Measurements from ENCODE around the gene MACROD2. TPM values are rescaled to one million over a fixed set of nuclear protein-coding genes. Genes with fewer than 3 reads are reported as not detected.
A peak's percentile ranks its signal among the peaks of the same experiment; 100 is the strongest.

MACROD2 gene
- total RNA-seq, 1 donor: 1.3 TPM

- no peak for TF ChIP-seq CTCF (IDR thresholded peaks at IDR 0.05; ENCODE audit: insufficient read depth, low read length)
- DNase-seq (ENCODE audit: low read depth): peak; percentile 1
- no peak overlapping the region for H3K4me3 ChIP-seq (ENCODE audit: low read depth, low read length)
Measured at GRCh38 chr20:15220778-15221565, 1225.7 kb downstream of the MACROD2 start.

- H3K4me3 ChIP-seq (ENCODE audit: low read depth, low read length): no peak overlapping the region
- TF ChIP-seq CTCF (IDR thresholded peaks at IDR 0.05; ENCODE audit: insufficient read depth, low read length): no peak
- no peak for DNase-seq (ENCODE audit: low read depth)
Measured at GRCh38 chr20:15222502-15223330, 1227.4 kb downstream of the MACROD2 start.

GRCh38 chr20:15224199-15224598 lies 1228.9 kb downstream of the MACROD2 start:
- H3K4me3 ChIP-seq (ENCODE audit: low read depth, low read length): no peak overlapping the region
- TF ChIP-seq CTCF (IDR thresholded peaks at IDR 0.05; ENCODE audit: insufficient read depth, low read length): no peak

GRCh38 chr20:15227102-15227501 lies 1231.8 kb downstream of the MACROD2 start:
- no peak for TF ChIP-seq CTCF (IDR thresholded peaks at IDR 0.05; ENCODE audit: insufficient read depth, low read length)
- no peak overlapping the region for H3K4me3 ChIP-seq (ENCODE audit: low read depth, low read length)
- no peak for DNase-seq (ENCODE audit: low read depth)

More at GRCh38 chr20:15224199-15224598, 1228.9 kb downstream of the MACROD2 start:
- no peak for DNase-seq (ENCODE audit: low read depth)

GRCh38 chr20:15232243-15232642 lies 1236.9 kb downstream of the MACROD2 start:
- no peak for TF ChIP-seq CTCF (IDR thresholded peaks at IDR 0.05; ENCODE audit: insufficient read depth, low read length)
- no peak for DNase-seq (ENCODE audit: low read depth)
- no peak overlapping the region for H3K4me3 ChIP-seq (ENCODE audit: low read depth, low read length)

GRCh38 chr20:15235471-15236198 lies 1240.3 kb downstream of the MACROD2 start:
- DNase-seq (ENCODE audit: low read depth): no peak
- no peak for TF ChIP-seq CTCF (IDR thresholded peaks at IDR 0.05; ENCODE audit: insufficient read depth, low read length)
- no peak overlapping the region for H3K4me3 ChIP-seq (ENCODE audit: low read depth, low read length)
